HG03575 (cell line): ENCODE measurements around the gene UTS2B.
A peak's percentile ranks its signal among the peaks of the same experiment; 100 is the strongest.

Experiments
- ATAC-seq: cut with Tn5 transposase; IDR thresholded peaks from one replicate; pipeline ENCODE4 v1.9.1; 2021; ENCODE audit not compliant: unreplicated experiment, insufficient number of reproducible peaks, low FRiP score; ENCODE audit errors: extremely low read depth

Gene UTS2B

GRCh38 chr3:191328962-191329653, 1.2 kb downstream of the UTS2B start, which contains the start of gene CCDC50:
Gene CCDC50 (plus strand): TSS chr3:191329394. CDS start chr3:191329675, 281 bp downstream.
- ATAC-seq: peak; percentile 41

- ATAC-seq: no peak
Observed at GRCh38 chr3:191328383-191328961, 1.9 kb downstream of the UTS2B start.

GRCh38 chr3:191327526-191327925, 2.8 kb downstream of the UTS2B start:
- no peak for ATAC-seq

GRCh38 chr3:191324936-191325335, 5.4 kb downstream of the UTS2B start:
- no peak for ATAC-seq

GRCh38 chr3:191321019-191321767, 9.1 kb downstream of the UTS2B start:
- no peak for ATAC-seq

- ATAC-seq: no peak
Observed at GRCh38 chr3:191320316-191320715, 10.0 kb downstream of the UTS2B start.

GRCh38 chr3:191316876-191317603, 13.3 kb downstream of the UTS2B start:
- no peak for ATAC-seq

- ATAC-seq: no peak
Observed at GRCh38 chr3:191314109-191314728, 16.1 kb downstream of the UTS2B start.

GRCh38 chr3:191313296-191313695, 17.0 kb downstream of the UTS2B start:
- no peak for ATAC-seq

GRCh38 chr3:191307341-191307740, 23.0 kb downstream of the UTS2B start:
- ATAC-seq: no peak

- no peak for ATAC-seq
Observed at GRCh38 chr3:191306428-191306827, 23.9 kb downstream of the UTS2B start.

GRCh38 chr3:191303596-191303995, 26.7 kb downstream of the UTS2B start:
- ATAC-seq: no peak

GRCh38 chr3:191302451-191302850, 27.9 kb downstream of the UTS2B start:
- ATAC-seq: no peak

GRCh38 chr3:191301782-191302411, 28.4 kb downstream of the UTS2B start:
- ATAC-seq: no peak

GRCh38 chr3:191301017-191301416, 29.3 kb downstream of the UTS2B start:
- peak; percentile 59 for ATAC-seq

- no peak for ATAC-seq
Observed at GRCh38 chr3:191300422-191300821, 29.9 kb downstream of the UTS2B start.

- no peak for ATAC-seq
Observed at GRCh38 chr3:191298846-191299245, 31.5 kb downstream of the UTS2B start.

GRCh38 chr3:191296041-191296541, 34.2 kb downstream of the UTS2B start:
- peak; percentile 85 for ATAC-seq
